Mesendoderm (in vitro differentiated cells): ENCODE results near the gene TMED3.

ENCODE experiments used
- DNase-seq: peaks from one replicate; pipeline ENCODE4 v3.0.0; 2013
- H2AK5ac ChIP-seq: 2 replicates; pipeline ENCODE4 v1.6.1; 2013; ENCODE audit warnings: low read length, inconsistent platforms
- H2BK120ac ChIP-seq: 2 replicates; pipeline ENCODE4 v1.6.1; 2013; ENCODE audit warnings: low read depth, mild to moderate bottlenecking, low read length, moderate library complexity, mixed read lengths
- H2BK15ac ChIP-seq: replicated peaks from 2 replicates; pipeline ENCODE4 v1.6.1; 2013; ENCODE audit warnings: low read depth, mild to moderate bottlenecking, moderate library complexity
- H2BK5ac ChIP-seq: 2 replicates; pipeline ENCODE4 v1.6.1; 2013; ENCODE audit warnings: low read length, inconsistent platforms
- H3K18ac ChIP-seq: 2 replicates; pipeline ENCODE4 v1.6.1; 2013; ENCODE audit warnings: mild to moderate bottlenecking, low read length, mixed read lengths
- H3K23ac ChIP-seq: one replicate; pipeline ENCODE4 v1.6.1; 2013; ENCODE audit warnings: low read length
- H3K27ac ChIP-seq: 2 replicates; pipeline ENCODE4 v1.5.1; 2013; ENCODE audit warnings: low read depth, mild to moderate bottlenecking, inconsistent platforms, low read length, moderate library complexity
- H3K27me3 ChIP-seq: 2 replicates; pipeline ENCODE4 v1.6.1; 2013; ENCODE audit warnings: low read length, control low read depth, mild to moderate bottlenecking, inconsistent platforms; ENCODE audit not compliant: insufficient read depth, poor library complexity
- H3K36me3 ChIP-seq: 2 replicates; pipeline ENCODE4 v1.6.1; 2013; ENCODE audit warnings: low read length, inconsistent platforms; ENCODE audit not compliant: control insufficient read depth, insufficient read depth
- H3K4ac ChIP-seq: one replicate; pipeline ENCODE4 v1.6.1; 2013; ENCODE audit warnings: low read depth, mild to moderate bottlenecking, low read length, moderate library complexity
- H3K4me1 ChIP-seq: 2 replicates; pipeline ENCODE4 v1.6.1; 2013; ENCODE audit warnings: low read depth, low read length, inconsistent platforms; ENCODE audit not compliant: control insufficient read depth
- H3K4me2 ChIP-seq: 2 replicates; pipeline ENCODE4 v1.6.1; 2013; ENCODE audit warnings: low read length
- H3K4me3 ChIP-seq: 2 replicates; pipeline ENCODE4 v1.5.1; 2013; ENCODE audit warnings: mild to moderate bottlenecking, low read length
- H3K56ac ChIP-seq: one replicate; pipeline ENCODE4 v1.6.1; 2013; ENCODE audit warnings: low read length
- H3K79me1 ChIP-seq: 2 replicates; pipeline ENCODE4 v1.6.1; 2013; ENCODE audit warnings: low read length, inconsistent platforms
- H3K79me2 ChIP-seq: 2 replicates; pipeline ENCODE4 v1.6.1; 2013; ENCODE audit warnings: mild to moderate bottlenecking, low read length; ENCODE audit not compliant: control insufficient read depth, insufficient read depth
- H3K9ac ChIP-seq: 2 replicates; pipeline ENCODE4 v1.6.1; 2013; ENCODE audit warnings: low read length, inconsistent platforms
- H4K5ac ChIP-seq: one replicate; pipeline ENCODE4 v1.6.1; 2013; ENCODE audit warnings: low read length
- H4K8ac ChIP-seq: one replicate; pipeline ENCODE4 v1.6.1; 2013; ENCODE audit warnings: low read depth, mild to moderate bottlenecking, control low read depth, low read length, moderate library complexity
- WGBS: extraction: QIAGEN DNeasy Blood & Tissue Kit; methylation state at CpG from one replicate; pipeline ENCODE4 v1.1.7; 2013; ENCODE audit warnings: low lambda C conversion rate, missing lambda C conversion rate; ENCODE audit not compliant: insufficient coverage; ENCODE audit errors: extremely low coverage; 5-methylcytosine and 5-hydroxymethylcytosine counted together

TMED3 gene

GRCh38 chr15:79357566-79357965 lies 46.7 kb downstream of the TMED3 start:
- Histone ChIP-seq H2BK15ac (no peak overlapping the region), H3K23ac (no peak overlapping the region), H3K36me3 (no peaks in the 10 kb centered on the region), H3K27ac (no peak overlapping the region), H3K79me2 (no peaks in the 10 kb centered on the region), H3K4ac (no peak overlapping the region), H3K56ac (no peak overlapping the region), H4K5ac (no peak overlapping the region), H4K8ac (no peak overlapping the region), H3K4me1 (peaks cover 2% of the 10 kb centered on the region), H3K9ac (no peak overlapping the region), H2BK5ac (no peak overlapping the region), H3K18ac (no peak overlapping the region), H3K27me3 (no peaks in the 10 kb centered on the region), H2AK5ac (no peak overlapping the region), H3K79me1 (no peaks in the 10 kb centered on the region), H3K4me2 (no peak overlapping the region), H3K4me3 (no peak overlapping the region), H2BK120ac (no peak overlapping the region)
- no peak for DNase-seq
- no CpG with 5 or more reads among the region's 3 CpGs for WGBS

GRCh38 chr15:79358069-79358468 lies 47.2 kb downstream of the TMED3 start:
- Histone ChIP-seq H3K9ac (no peak overlapping the region), H3K27ac (no peak overlapping the region), H3K4me2 (no peak overlapping the region), H2BK5ac (no peak overlapping the region), H3K79me2 (no peaks in the 10 kb centered on the region), H3K56ac (no peak overlapping the region), H3K4me3 (no peak overlapping the region), H3K36me3 (no peaks in the 10 kb centered on the region), H4K8ac (no peak overlapping the region), H3K18ac (no peak overlapping the region), H2BK15ac (no peak overlapping the region), H3K4me1 (peaks cover 2% of the 10 kb centered on the region), H2BK120ac (no peak overlapping the region), H3K79me1 (no peaks in the 10 kb centered on the region), H4K5ac (no peak overlapping the region), H3K4ac (no peak overlapping the region), H3K27me3 (no peaks in the 10 kb centered on the region), H3K23ac (no peak overlapping the region), H2AK5ac (no peak overlapping the region)
- no CpG with 5 or more reads among the region's 3 CpGs for WGBS
- DNase-seq = no peak

GRCh38 chr15:79364571-79365240 lies 53.8 kb downstream of the TMED3 start:
- Histone ChIP-seq H2AK5ac (no peak overlapping the region), H3K79me2 (no peaks in the 10 kb centered on the region), H3K23ac (no peak overlapping the region), H3K27ac (peak overlapping the region; percentile 47), H4K5ac (no peak overlapping the region), H3K18ac (no peak overlapping the region), H3K9ac (peak overlapping the region; percentile 6), H2BK120ac (no peak overlapping the region), H2BK5ac (peak overlapping the region; percentile 52), H3K36me3 (no peaks in the 10 kb centered on the region), H3K56ac (peak overlapping the region; percentile 59), H4K8ac (no peak overlapping the region), H2BK15ac (no peak overlapping the region), H3K4me3 (no peak overlapping the region), H3K4ac (no peak overlapping the region), H3K4me1 (peaks cover 8% of the 10 kb centered on the region), H3K27me3 (no peaks in the 10 kb centered on the region), H3K79me1 (no peaks in the 10 kb centered on the region), H3K4me2 (no peak overlapping the region)
- DNase-seq = peak; percentile 49
- WGBS = no CpG with 5 or more reads among the region's 9 CpGs

- Histone ChIP-seq H2BK120ac (no peak overlapping the region), H3K27ac (peak overlapping the region; percentile 70)
Measured at GRCh38 chr15:79365765-79366164, 54.9 kb downstream of the TMED3 start.

GRCh38 chr15:79366691-79367090 lies 55.8 kb downstream of the TMED3 start:
- H3K9ac ChIP-seq = no peak overlapping the region
- no peak overlapping the region for H2BK15ac ChIP-seq
- peak overlapping the region; percentile 70 for H3K27ac ChIP-seq
- H4K8ac ChIP-seq = no peak overlapping the region
- H3K4me1 ChIP-seq = peaks cover 16% of the 10 kb centered on the region
- no peak overlapping the region for H3K56ac ChIP-seq
- no CpG with 5 or more reads among the region's 2 CpGs for WGBS
- H2AK5ac ChIP-seq = no peak overlapping the region
- no peak overlapping the region for H4K5ac ChIP-seq
- no peaks in the 10 kb centered on the region for H3K36me3 ChIP-seq
- H2BK120ac ChIP-seq = no peak overlapping the region
- no peak overlapping the region for H3K4me3 ChIP-seq
- no peak overlapping the region for H3K18ac ChIP-seq
- H3K79me2 ChIP-seq = no peaks in the 10 kb centered on the region
- no peak overlapping the region for H3K4ac ChIP-seq
- DNase-seq = no peak
- no peak overlapping the region for H3K23ac ChIP-seq
- H2BK5ac ChIP-seq = no peak overlapping the region
- H3K27me3 ChIP-seq = no peaks in the 10 kb centered on the region
- H3K79me1 ChIP-seq = no peaks in the 10 kb centered on the region
- no peak overlapping the region for H3K4me2 ChIP-seq

More at GRCh38 chr15:79365765-79366164, 54.9 kb downstream of the TMED3 start:
- H2AK5ac ChIP-seq = no peak overlapping the region
- no peaks in the 10 kb centered on the region for H3K79me2 ChIP-seq
- H3K23ac ChIP-seq = no peak overlapping the region
- H3K18ac ChIP-seq = peak overlapping the region; percentile 83
- H4K5ac ChIP-seq = no peak overlapping the region
- DNase-seq = peak; percentile 74
- H3K4me3 ChIP-seq = no peak overlapping the region
- H3K79me1 ChIP-seq = no peaks in the 10 kb centered on the region
- H4K8ac ChIP-seq = no peak overlapping the region
- H3K27me3 ChIP-seq = no peaks in the 10 kb centered on the region
- H3K9ac ChIP-seq = no peak overlapping the region
- WGBS = no CpG with 5 or more reads among the region's 3 CpGs
- H3K4me1 ChIP-seq = peaks cover 12% of the 10 kb centered on the region
- H2BK5ac ChIP-seq = no peak overlapping the region
- H3K56ac ChIP-seq = no peak overlapping the region
- no peak overlapping the region for H3K4me2 ChIP-seq
- no peak overlapping the region for H2BK15ac ChIP-seq
- no peaks in the 10 kb centered on the region for H3K36me3 ChIP-seq
- H3K4ac ChIP-seq = no peak overlapping the region

- Histone ChIP-seq H2BK120ac (peak overlapping the region; percentile 35), H2AK5ac (no peak overlapping the region), H2BK15ac (peak overlapping the region; percentile 64), H3K27ac (peak overlapping the region; percentile 68), H4K8ac (no peak overlapping the region), H3K27me3 (no peaks in the 10 kb centered on the region), H2BK5ac (peak overlapping the region; percentile 77), H3K4ac (no peak overlapping the region), H3K79me1 (no peaks in the 10 kb centered on the region), H3K36me3 (no peaks in the 10 kb centered on the region), H3K23ac (no peak overlapping the region), H3K4me1 (peaks cover 18% of the 10 kb centered on the region), H3K4me2 (no peak overlapping the region), H3K18ac (peak overlapping the region; percentile 96), H3K9ac (peak overlapping the region; percentile 4), H4K5ac (no peak overlapping the region), H3K4me3 (no peak overlapping the region), H3K79me2 (no peaks in the 10 kb centered on the region), H3K56ac (peak overlapping the region; percentile 74)
- no CpG with 5 or more reads among the region's 1 CpG for WGBS
- DNase-seq = peak; percentile 95
Measured at GRCh38 chr15:79370716-79371115, 59.8 kb downstream of the TMED3 start.
